ENCODE data around the gene SCRG1. TPM values are rescaled to one million over a fixed set of nuclear protein-coding genes. Genes with fewer than 3 reads are reported as not detected.

Gene SCRG1
- total RNA-seq, 4 donors from 2014 or later = 1.3 to 4.1 (median 1.8) TPM; not detected in 1

- intact Hi-C loops (cut with DNase I; ENCODE audit: low total_unique reads) = no loop called here
- Histone ChIP-seq H3K27ac (no peak overlapping the region), H3K4me3 (no peak overlapping the region), H3K9me3 (no peaks in the 10 kb centered on the region), H3K4me1 (peaks cover 5 to 6% of the 10 kb centered on the region in 2 donors), H3K36me3 (no peaks in the 10 kb centered on the region), H3K27me3 (no peaks in the 10 kb centered on the region)
- TF ChIP-seq POLR2A (IDR thresholded peaks at IDR 0.05) = no peak
- no peak for TF ChIP-seq CTCF (IDR thresholded peaks at IDR 0.05)
- DNase-seq = no peak
Measured at GRCh38 chr4:173337463-173337862, 61.5 kb downstream of the SCRG1 start.

- peak; percentile 49 to 50 for DNase-seq
- H3K27ac ChIP-seq = peak overlapping the region; percentile 41 to 100
- no peaks in the 10 kb centered on the region for H3K27me3 ChIP-seq
- TF ChIP-seq CTCF (IDR thresholded peaks at IDR 0.05) (peak in 1 of 4 experiments; percentile 6), POLR2A (IDR thresholded peaks at IDR 0.05) (no peak)
- peak overlapping the region; percentile 90 to 100 for H3K4me3 ChIP-seq
- H3K4me1 ChIP-seq = peaks cover 5 to 14% of the 10 kb centered on the region in 2 donors
- intact Hi-C loops (cut with DNase I; ENCODE audit: low total_unique reads) = loop anchor here (5.0 kb wide), 1 partner anchor 32 kb away; no protein-coding TSS in a partner anchor
- no peaks in the 10 kb centered on the region for H3K36me3 ChIP-seq
- H3K9me3 ChIP-seq = no peaks in the 10 kb centered on the region
Measured at GRCh38 chr4:173334891-173335752, 63.8 kb downstream of the SCRG1 start.

Small RNA genes within 50 kb of the gene (small RNA-seq; reads per million reads assigned to genes)
- gene RNU6-1096P = not detected

Other genes with a start within 250 kb of the SCRG1 start
- 10 to 100 TPM in 3 of 4 donors, 1 to 10 TPM in 1; 7.7 to 48.2 (median 19.2) TPM for gene GALNT7, start 230.3 kb downstream of the SCRG1 start, total RNA-seq
- gene HMGB2, start 64.8 kb downstream of the SCRG1 start, total RNA-seq = 100 to 1,000 TPM in 1 of 4 donors, 10 to 100 TPM in 3; 19.4 to 194 (median 74.3) TPM
- 10 to 100 TPM; 15.1 to 58.5 (median 25.7) TPM for gene SAP30, start 28.2 kb downstream of the SCRG1 start, total RNA-seq
- 10 to 100 TPM; 20.3 to 77.6 (median 23.7) TPM for gene HAND2, start 131.1 kb upstream of the SCRG1 start, total RNA-seq

Data from uterus (tissue), 4 donors.